B cell (primary cell): Measurements from ENCODE around the gene CBLB.

Experiments
- CTCF ChIP-seq: fragments of 200-600 bp; IDR thresholded peaks from one replicate; pipeline ENCODE4 v1.8.0; 2022; ENCODE audit warnings: antibody characterized with exemption, mild to moderate bottlenecking
- EZH2 ChIP-seq: IDR thresholded peaks from 2 replicates; pipeline ENCODE4 v1.6.1; 2012; ENCODE audit warnings: borderline replicate concordance, low read depth, mild to moderate bottlenecking, moderate library complexity, low read length; ENCODE audit not compliant: insufficient read depth, poor library complexity, severe bottlenecking

- no peak for TF ChIP-seq CTCF
- TF ChIP-seq EZH2: no peak
These were observed 23.3 kb downstream of the CBLB start for GRCh38 chr3:105845488-105845887.
